Fibroblast of lung (primary cell): Measurements from ENCODE around the gene IL22RA2. TPM values are rescaled to one million over a fixed set of nuclear protein-coding genes. Genes with fewer than 3 reads are reported as not detected.

Source experiments
- DNase-seq, 2 donors: peaks; one replicate each; pipeline versions ENCODE4 v3.0.0 to v3.0.0-alpha.2; 2010; ENCODE audit warnings: low read depth in 2 of 2
- H2AFZ ChIP-seq: 2 replicates; pipeline ENCODE4 v1.5.1; 2012; ENCODE audit warnings: low read length, control low read depth, inconsistent platforms
- H3K27ac ChIP-seq: 2 replicates; pipeline ENCODE4 v1.5.1; 2011; ENCODE audit warnings: low read length, control low read depth; ENCODE audit not compliant: insufficient read depth
- H3K27me3 ChIP-seq: 2 replicates; pipeline ENCODE4 v1.5.1; 2011; ENCODE audit warnings: mild to moderate bottlenecking, low read length; ENCODE audit not compliant: control insufficient read depth, insufficient read depth
- H3K36me3 ChIP-seq: 2 replicates; pipeline ENCODE4 v1.5.1; 2011; ENCODE audit warnings: low read length; ENCODE audit not compliant: control insufficient read depth, insufficient read depth
- H3K4me1 ChIP-seq: 2 replicates; pipeline ENCODE4 v1.5.1; 2011; ENCODE audit warnings: low read length; ENCODE audit not compliant: control insufficient read depth, insufficient read depth; ENCODE audit errors: extremely low read depth
- H3K4me2 ChIP-seq: 2 replicates; pipeline ENCODE4 v1.5.1; 2011; ENCODE audit warnings: low read length, control low read depth; ENCODE audit not compliant: insufficient read depth; ENCODE audit errors: extremely low read depth
- H3K4me3 ChIP-seq, 4 experiments: fragments of 200-600 bp in 1 of 4; sonication (generic) in 1 of 4; replicated peaks in 1 of 4; 2 replicates each; pipeline ENCODE4 v1.5.1; 2011 to 2016; ENCODE audit warnings: low read length in 4 of 4, low read depth in 3 of 4, mild to moderate bottlenecking in 3 of 4, control low read depth in 2 of 4, inconsistent platforms in 1 of 4, mixed read lengths in 1 of 4; ENCODE audit not compliant: insufficient read depth in 1 of 4; ENCODE audit errors: control extremely low read depth in 1 of 4
- H3K79me2 ChIP-seq: 2 replicates; pipeline ENCODE4 v1.5.1; 2012; ENCODE audit warnings: mild to moderate bottlenecking, low read length, inconsistent platforms; ENCODE audit not compliant: control insufficient read depth, insufficient read depth
- H3K9ac ChIP-seq: 2 replicates; pipeline ENCODE4 v1.5.1; 2011; ENCODE audit warnings: mild to moderate bottlenecking, low read length, control low read depth; ENCODE audit not compliant: insufficient read depth
- H3K9me3 ChIP-seq: 2 replicates; pipeline ENCODE4 v1.5.1; 2012; ENCODE audit warnings: low read depth, low read length; ENCODE audit not compliant: control insufficient read depth, insufficient read depth
- H4K20me1 ChIP-seq: 2 replicates; pipeline ENCODE4 v1.5.1; 2011; ENCODE audit warnings: low read length; ENCODE audit not compliant: control insufficient read depth, insufficient read depth; ENCODE audit errors: extremely low read depth
- EZH2 ChIP-seq: IDR thresholded peaks from 2 replicates; pipeline ENCODE4 v1.5.1; 2012; ENCODE audit warnings: low read length, control low read depth, mild to moderate bottlenecking; ENCODE audit errors: missing control alignments
- polyA plus RNA-seq, 2 donors: library from polyadenylated mRNA; depleted of rRNA in 1 of 2; stranded (reverse) in 1 of 2; unstranded in 1 of 2; fragments of >200 nt; gene quantifications; 2 replicates each; pipeline ENCODE4 v1.2.1, GENCODE V29; 2011 to 2012; ENCODE audit warnings: missing spikeins in 1 of 2
- total RNA-seq: library from RNA; depleted of rRNA; stranded (reverse); fragments of >200 nt; gene quantifications from 2 replicates; pipeline ENCODE4 v1.2.1, GENCODE V29; 2014
- TF ChIP-seq, protein P1 (sequence below), 2 donors: IDR thresholded peaks in 1 of 2; conservative IDR thresholded peaks in 1 of 2; 1 replicate in 1 of 2; 2 replicates in 1 of 2; pipeline ENCODE4 v1.5.1; 2011 to 2012; ENCODE audit warnings: low read length in 2 of 2, control low read depth in 1 of 2, inconsistent platforms in 1 of 2, low read depth in 1 of 2, mild to moderate bottlenecking in 1 of 2

The IL22RA2 gene
- total and polyA plus RNA-seq, 2 donors (not counting 1 experiment from before 2014, with no cell fraction given) = not detected

DNA sequence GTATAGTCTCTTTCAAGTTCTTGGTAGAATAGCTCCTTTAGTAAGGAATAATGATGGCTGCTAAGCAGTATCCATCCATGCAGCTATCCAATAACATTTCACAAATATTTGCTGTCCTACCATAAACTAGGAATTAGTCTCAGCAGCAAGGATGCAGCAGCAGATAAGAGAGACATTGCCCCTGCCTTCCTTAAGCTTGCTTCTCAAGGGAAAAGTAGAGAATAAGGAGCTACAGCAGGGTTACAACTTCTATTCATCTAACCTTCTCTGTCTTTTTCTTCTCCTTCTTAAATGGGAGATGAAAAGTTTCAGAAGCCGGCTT lies 2.4 kb downstream of the IL22RA2 start:
- H3K27ac ChIP-seq = no peak overlapping the region
- H3K9me3 ChIP-seq = no peaks in the 10 kb centered on the region
- no peak for DNase-seq
- H3K4me2 ChIP-seq = no peak overlapping the region
- no peak overlapping the region for H3K4me3 ChIP-seq
- H3K9ac ChIP-seq = no peak overlapping the region
- H3K36me3 ChIP-seq = no peaks in the 10 kb centered on the region
- no peaks in the 10 kb centered on the region for H3K79me2 ChIP-seq
- H3K4me1 ChIP-seq = no peaks in the 10 kb centered on the region
- H3K27me3 ChIP-seq = no peaks in the 10 kb centered on the region
- H4K20me1 ChIP-seq = no peaks in the 10 kb centered on the region
- TF ChIP-seq, protein P1, sequence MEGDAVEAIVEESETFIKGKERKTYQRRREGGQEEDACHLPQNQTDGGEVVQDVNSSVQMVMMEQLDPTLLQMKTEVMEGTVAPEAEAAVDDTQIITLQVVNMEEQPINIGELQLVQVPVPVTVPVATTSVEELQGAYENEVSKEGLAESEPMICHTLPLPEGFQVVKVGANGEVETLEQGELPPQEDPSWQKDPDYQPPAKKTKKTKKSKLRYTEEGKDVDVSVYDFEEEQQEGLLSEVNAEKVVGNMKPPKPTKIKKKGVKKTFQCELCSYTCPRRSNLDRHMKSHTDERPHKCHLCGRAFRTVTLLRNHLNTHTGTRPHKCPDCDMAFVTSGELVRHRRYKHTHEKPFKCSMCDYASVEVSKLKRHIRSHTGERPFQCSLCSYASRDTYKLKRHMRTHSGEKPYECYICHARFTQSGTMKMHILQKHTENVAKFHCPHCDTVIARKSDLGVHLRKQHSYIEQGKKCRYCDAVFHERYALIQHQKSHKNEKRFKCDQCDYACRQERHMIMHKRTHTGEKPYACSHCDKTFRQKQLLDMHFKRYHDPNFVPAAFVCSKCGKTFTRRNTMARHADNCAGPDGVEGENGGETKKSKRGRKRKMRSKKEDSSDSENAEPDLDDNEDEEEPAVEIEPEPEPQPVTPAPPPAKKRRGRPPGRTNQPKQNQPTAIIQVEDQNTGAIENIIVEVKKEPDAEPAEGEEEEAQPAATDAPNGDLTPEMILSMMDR (conservative IDR thresholded peaks at IDR 0.05 in 1 of 2, IDR thresholded peaks at IDR 0.05 in 1 of 2; ENCODE audit: low read depth in 1 of 2, low read length in 2 of 2) = no peak
- TF ChIP-seq EZH2 = no peak
- H2AFZ ChIP-seq = no peak overlapping the region

DNA sequence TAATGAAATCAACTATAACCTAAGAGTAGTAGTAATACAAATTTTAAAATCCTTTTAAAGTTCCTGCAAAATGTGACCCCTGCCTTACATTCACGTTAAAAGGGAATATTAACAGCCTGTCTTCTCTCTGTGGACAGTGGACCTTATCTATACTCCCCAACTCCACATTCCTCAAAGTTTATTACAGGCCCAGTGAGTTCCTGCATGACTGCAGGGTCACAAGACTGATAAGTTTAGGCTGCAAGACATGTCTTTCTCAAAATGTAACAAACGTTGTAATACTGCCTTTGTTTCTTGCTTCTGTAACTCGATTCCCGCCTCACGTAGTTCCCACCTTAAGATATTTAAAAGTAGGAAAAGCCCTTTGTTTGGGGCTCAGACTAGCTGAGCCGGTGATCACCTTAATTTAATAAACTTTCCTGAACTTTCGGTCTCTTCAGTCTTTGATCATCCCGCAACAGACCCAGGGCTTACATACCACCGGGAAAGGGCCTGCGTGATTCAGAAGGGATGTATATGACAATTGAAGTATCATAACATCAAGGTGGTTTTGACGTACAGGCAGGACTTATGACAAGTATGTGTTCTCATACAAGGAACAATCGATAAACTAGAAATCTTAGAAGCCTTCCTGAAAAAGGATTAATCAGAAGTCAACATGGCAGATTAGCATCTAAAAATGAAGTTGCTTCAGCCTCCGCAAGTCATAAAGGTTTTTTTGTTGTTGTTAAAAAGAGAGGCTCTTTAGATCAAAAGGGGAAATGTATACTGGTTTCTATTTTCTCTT lies 3.0 kb downstream of the IL22RA2 start:
- H3K4me2 ChIP-seq = no peak overlapping the region
- no peak for DNase-seq
- H3K9me3 ChIP-seq = no peaks in the 10 kb centered on the region
- no peak overlapping the region for H3K9ac ChIP-seq
- H3K27ac ChIP-seq = no peak overlapping the region
- H4K20me1 ChIP-seq = no peaks in the 10 kb centered on the region
- no peaks in the 10 kb centered on the region for H3K36me3 ChIP-seq
- no peaks in the 10 kb centered on the region for H3K27me3 ChIP-seq
- H2AFZ ChIP-seq = no peak overlapping the region
- TF ChIP-seq, protein P1 (conservative IDR thresholded peaks at IDR 0.05 in 1 of 2, IDR thresholded peaks at IDR 0.05 in 1 of 2; ENCODE audit: low read depth in 1 of 2, low read length in 2 of 2) = no peak
- no peak for TF ChIP-seq EZH2
- H3K79me2 ChIP-seq = no peaks in the 10 kb centered on the region
- H3K4me1 ChIP-seq = no peaks in the 10 kb centered on the region
- no peak overlapping the region for H3K4me3 ChIP-seq

DNA sequence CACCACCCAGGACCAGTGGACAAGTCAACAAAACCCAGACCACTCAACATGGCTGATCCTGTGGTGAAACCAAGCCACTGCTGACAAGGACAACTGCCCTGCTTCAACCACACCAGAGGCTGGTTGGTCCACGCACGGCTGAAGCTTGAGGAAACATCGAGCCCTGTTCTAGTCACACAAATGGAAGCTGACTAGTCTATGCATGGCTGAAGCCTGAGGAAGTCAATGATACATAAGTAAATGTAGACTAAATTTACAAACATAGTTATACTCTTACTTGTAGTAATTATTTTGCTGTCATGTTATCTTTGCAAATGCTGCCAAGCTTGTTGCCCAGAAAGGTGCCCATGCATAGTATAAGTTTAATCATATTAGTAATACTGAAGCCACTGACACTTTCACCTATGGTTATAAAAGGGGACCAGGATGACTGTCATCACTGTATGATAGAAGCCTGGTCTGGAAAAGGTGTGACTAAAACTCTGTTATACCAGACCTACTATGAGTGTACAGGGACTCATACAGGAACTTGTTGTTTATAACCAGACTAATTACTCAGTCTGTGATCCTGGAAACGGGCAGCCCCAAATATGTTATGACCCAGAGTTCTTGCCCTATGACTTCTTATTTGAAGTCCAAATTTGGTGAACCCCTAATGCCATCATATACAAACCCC lies 5.6 kb downstream of the IL22RA2 start:
- H3K4me3 ChIP-seq = no peak overlapping the region
- no peaks in the 10 kb centered on the region for H3K4me1 ChIP-seq
- no peak for DNase-seq
- no peak overlapping the region for H3K4me2 ChIP-seq
- H3K9ac ChIP-seq = no peak overlapping the region
- no peaks in the 10 kb centered on the region for H4K20me1 ChIP-seq
- no peaks in the 10 kb centered on the region for H3K36me3 ChIP-seq
- H3K27me3 ChIP-seq = no peaks in the 10 kb centered on the region
- no peaks in the 10 kb centered on the region for H3K79me2 ChIP-seq
- H3K27ac ChIP-seq = no peak overlapping the region
- TF ChIP-seq, protein P1 (conservative IDR thresholded peaks at IDR 0.05 in 1 of 2, IDR thresholded peaks at IDR 0.05 in 1 of 2; ENCODE audit: low read depth in 1 of 2, low read length in 2 of 2) = no peak
- TF ChIP-seq EZH2 = no peak
- H3K9me3 ChIP-seq = no peaks in the 10 kb centered on the region
- no peak overlapping the region for H2AFZ ChIP-seq
